Measurements from ENCODE around the gene INPP5A. TPM values are rescaled to one million over a fixed set of nuclear protein-coding genes. Genes with fewer than 3 reads are reported as not detected.

The INPP5A gene
- total and polyA plus RNA-seq, 10 of the 15 experiments (the other 5 are each of a cell fraction or from before 2014, with no cell fraction given): 0.52 to 15.0 (median 6.3) TPM

- TF ChIP-seq CUX1 (IDR thresholded peaks at IDR 0.05; ENCODE audit: insufficient replicate concordance, low read depth, low read length) (no peak), NBN (IDR thresholded peaks at IDR 0.05) (no peak), SMAD5 (IDR thresholded peaks at IDR 0.05; ENCODE audit: low read depth) (no peak)
These were observed 227.8 kb downstream of the INPP5A start (continued) for GRCh38 chr10:132765435-132765834.

- SMC1A ChIA-PET (ENCODE audit: uncharacterized antibody, unreplicated experiment): no interaction called here
- RAD21 ChIA-PET (ENCODE audit: unreplicated experiment): no interaction called here
- intact Hi-C loops (cut with micrococcal nuclease; ENCODE audit: unreplicated experiment) (no loop called here), in situ Hi-C loops (cut with MboI) (no loop called here)
- no peak for DNase-seq (ENCODE audit: low read depth, low spot score)
- no peaks in the 10 kb centered on the region; the same call in 1 of the 3 replicates for H3K9me3 ChIP-seq (replicated peaks; ENCODE audit: control insufficient read depth, insufficient read depth, low read length)
- no peaks in the 10 kb centered on the region for H3K79me2 ChIP-seq (ENCODE audit: control insufficient read depth, insufficient read depth, low read length)
- no peak overlapping the region for H3K4me2 ChIP-seq (ENCODE audit: control insufficient read depth, insufficient read depth)
- no peaks in the 10 kb centered on the region for H3K27me3 ChIP-seq (replicated peaks in 1 of 2; ENCODE audit: control insufficient read depth in 2 of 2, insufficient read depth in 2 of 2, low read length in 1 of 2)
- no peak overlapping the region for H3K4me3 ChIP-seq
- TF ChIP-seq ZSCAN29 (IDR thresholded peaks at IDR 0.05) (no peak), EGR1 (IDR thresholded peaks at IDR 0.05; ENCODE audit: borderline replicate concordance in 1 of 2, low read depth in 2 of 2, low read length in 2 of 2) (no peak)
- TF ChIP-seq, protein P1, sequence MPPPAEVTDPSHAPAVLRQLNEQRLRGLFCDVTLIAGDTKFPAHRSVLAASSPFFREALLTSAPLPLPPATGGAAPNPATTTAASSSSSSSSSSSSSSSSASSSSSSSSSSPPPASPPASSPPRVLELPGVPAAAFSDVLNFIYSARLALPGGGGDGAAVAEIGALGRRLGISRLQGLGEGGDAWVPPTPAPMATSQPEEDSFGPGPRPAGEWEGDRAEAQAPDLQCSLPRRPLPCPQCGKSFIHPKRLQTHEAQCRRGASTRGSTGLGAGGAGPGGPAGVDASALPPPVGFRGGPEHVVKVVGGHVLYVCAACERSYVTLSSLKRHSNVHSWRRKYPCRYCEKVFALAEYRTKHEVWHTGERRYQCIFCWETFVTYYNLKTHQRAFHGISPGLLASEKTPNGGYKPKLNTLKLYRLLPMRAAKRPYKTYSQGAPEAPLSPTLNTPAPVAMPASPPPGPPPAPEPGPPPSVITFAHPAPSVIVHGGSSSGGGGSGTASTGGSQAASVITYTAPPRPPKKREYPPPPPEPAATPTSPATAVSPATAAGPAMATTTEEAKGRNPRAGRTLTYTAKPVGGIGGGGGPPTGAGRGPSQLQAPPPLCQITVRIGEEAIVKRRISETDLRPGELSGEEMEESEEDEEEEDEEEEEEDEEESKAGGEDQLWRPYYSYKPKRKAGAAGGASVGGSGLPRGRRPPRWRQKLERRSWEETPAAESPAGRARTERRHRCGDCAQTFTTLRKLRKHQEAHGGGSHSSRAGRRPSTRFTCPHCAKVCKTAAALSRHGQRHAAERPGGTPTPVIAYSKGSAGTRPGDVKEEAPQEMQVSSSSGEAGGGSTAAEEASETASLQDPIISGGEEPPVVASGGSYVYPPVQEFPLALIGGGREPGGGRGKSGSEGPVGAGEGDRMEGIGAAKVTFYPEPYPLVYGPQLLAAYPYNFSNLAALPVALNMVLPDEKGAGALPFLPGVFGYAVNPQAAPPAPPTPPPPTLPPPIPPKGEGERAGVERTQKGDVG (CRISPR knock-in tag; IDR thresholded peaks at IDR 0.05): no peak
- no TSS peak for BruUV-seq (replicated peaks)
- CTCF ChIA-PET: no interaction called here
- POLR2A ChIA-PET: no interaction called here
- no peak overlapping the region for H2AFZ ChIP-seq (ENCODE audit: control insufficient read depth, low read depth, low read length)
- no peak overlapping the region for H3K27ac ChIP-seq (ENCODE audit: control insufficient read depth, insufficient read depth)
- H3K36me3 ChIP-seq (ENCODE audit: control insufficient read depth in 2 of 2, insufficient read depth in 2 of 2, low read length in 1 of 2): no peaks in the 10 kb centered on the region
- no peak for FAIRE-seq
- 81% methylated on average over 13 of the region's 13 CpGs for WGBS (ENCODE audit: insufficient coverage, insufficient replicate concordance, low lambda C conversion rate, missing lambda C conversion rate)
- no peaks in the 10 kb centered on the region for H3K4me1 ChIP-seq (ENCODE audit: control insufficient read depth, insufficient read depth, low read length)
- ATAC-seq: no peak
- no peak overlapping the region for H3K9ac ChIP-seq (ENCODE audit: control insufficient read depth, insufficient read depth, low read length)
- H4K20me1 ChIP-seq (ENCODE audit: control insufficient read depth, insufficient read depth): no peaks in the 10 kb centered on the region
These were observed 228.7 kb downstream of the INPP5A start for GRCh38 chr10:132766291-132766690.

Measured in GM12878 (cell line).